ENCODE measurements around the gene ITGB4.

Gene ITGB4

DNA sequence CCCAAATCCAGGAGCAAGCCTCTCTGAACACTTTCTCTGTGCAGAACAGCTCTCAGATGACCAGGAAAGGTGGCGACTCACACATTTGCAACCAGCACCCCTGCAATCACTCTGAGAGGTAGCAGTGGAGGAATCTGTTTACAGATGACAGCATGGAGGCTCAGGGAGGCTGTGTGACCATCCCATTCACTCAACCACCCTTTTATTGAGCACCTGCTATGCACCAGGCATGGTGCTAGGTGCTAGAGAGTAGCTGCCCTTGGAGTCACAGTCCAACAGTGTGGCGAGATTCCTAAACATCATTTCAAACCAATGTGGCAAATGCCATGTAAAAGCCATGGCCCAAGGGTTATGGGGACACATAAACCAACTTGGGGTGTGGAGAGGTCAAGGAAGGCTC, 1.5 kb upstream of the ITGB4 start:
- ATAC-seq, result no peak
- peaks cover 36% of the 10 kb centered on the region for H3K27me3 Mint-ChIP-seq
- no peak overlapping the region for H3K4me3 Mint-ChIP-seq

GRCh38 chr17:75721463-75722011, 278 bp downstream of the ITGB4 start:
- H3K9me3 Mint-ChIP-seq, result no peaks in the 10 kb centered on the region
- peaks cover 36% of the 10 kb centered on the region for H3K27me3 Mint-ChIP-seq
- no peak for DNase-seq
- peak overlapping the region; percentile 29 to 61 for H3K4me3 Mint-ChIP-seq
- ATAC-seq, result peak; percentile 67
- H3K4me1 Mint-ChIP-seq, result peaks cover 9% of the 10 kb centered on the region
- no peak overlapping the region for H3K27ac Mint-ChIP-seq

More for the DNA sequence above, 1.5 kb upstream of the ITGB4 start:
- Mint-ChIP-seq H3K9me3 (no peaks in the 10 kb centered on the region), H3K4me1 (peaks cover 9% of the 10 kb centered on the region), H3K27ac (no peak overlapping the region)
- DNase-seq, result no peak

- no peak overlapping the region for H3K27ac Mint-ChIP-seq
- peaks cover 31% of the 10 kb centered on the region for H3K27me3 Mint-ChIP-seq
- no peaks in the 10 kb centered on the region for H3K9me3 Mint-ChIP-seq
- H3K4me3 Mint-ChIP-seq, result peak overlapping the region; percentile 29 to 61
- DNase-seq (no peak), ATAC-seq (no peak)
- peaks cover 9% of the 10 kb centered on the region for H3K4me1 Mint-ChIP-seq
These were observed 817 bp downstream of the ITGB4 start for GRCh38 chr17:75722076-75722475.

DNA sequence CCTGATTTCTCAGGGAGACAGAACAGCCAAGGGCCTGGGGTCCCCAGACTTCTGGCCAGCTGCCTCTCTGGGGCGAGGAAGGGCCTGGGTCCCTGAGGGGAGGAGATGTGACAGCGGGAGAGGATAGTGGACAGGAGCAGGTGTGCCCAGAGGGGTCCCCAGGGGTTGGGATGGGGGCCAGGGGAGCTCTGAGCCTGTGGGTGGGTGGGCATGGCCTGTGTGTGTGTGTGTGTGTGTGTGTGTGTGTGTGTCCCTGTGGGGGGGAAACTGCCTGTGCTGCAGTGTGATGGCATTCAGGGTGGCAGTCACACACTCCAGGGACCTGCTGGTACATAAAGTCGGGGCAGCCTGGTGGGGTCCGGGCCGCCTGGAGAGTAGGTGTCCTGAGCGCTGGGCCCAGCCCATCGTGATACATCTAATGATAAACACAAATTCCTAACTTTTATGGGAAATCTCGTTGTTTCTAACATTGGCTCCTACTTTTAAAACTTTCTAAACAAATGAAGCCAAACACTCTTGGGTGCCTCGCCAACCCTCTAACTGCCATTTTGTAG, 1.4 kb downstream of the ITGB4 start:
- Mint-ChIP-seq H3K4me1 (peaks cover 9% of the 10 kb centered on the region), H3K27me3 (peaks cover 25% of the 10 kb centered on the region), H3K27ac (no peak overlapping the region), H3K4me3 (no peak overlapping the region), H3K9me3 (no peaks in the 10 kb centered on the region)
- ATAC-seq (no peak), DNase-seq (no peak)

DNA sequence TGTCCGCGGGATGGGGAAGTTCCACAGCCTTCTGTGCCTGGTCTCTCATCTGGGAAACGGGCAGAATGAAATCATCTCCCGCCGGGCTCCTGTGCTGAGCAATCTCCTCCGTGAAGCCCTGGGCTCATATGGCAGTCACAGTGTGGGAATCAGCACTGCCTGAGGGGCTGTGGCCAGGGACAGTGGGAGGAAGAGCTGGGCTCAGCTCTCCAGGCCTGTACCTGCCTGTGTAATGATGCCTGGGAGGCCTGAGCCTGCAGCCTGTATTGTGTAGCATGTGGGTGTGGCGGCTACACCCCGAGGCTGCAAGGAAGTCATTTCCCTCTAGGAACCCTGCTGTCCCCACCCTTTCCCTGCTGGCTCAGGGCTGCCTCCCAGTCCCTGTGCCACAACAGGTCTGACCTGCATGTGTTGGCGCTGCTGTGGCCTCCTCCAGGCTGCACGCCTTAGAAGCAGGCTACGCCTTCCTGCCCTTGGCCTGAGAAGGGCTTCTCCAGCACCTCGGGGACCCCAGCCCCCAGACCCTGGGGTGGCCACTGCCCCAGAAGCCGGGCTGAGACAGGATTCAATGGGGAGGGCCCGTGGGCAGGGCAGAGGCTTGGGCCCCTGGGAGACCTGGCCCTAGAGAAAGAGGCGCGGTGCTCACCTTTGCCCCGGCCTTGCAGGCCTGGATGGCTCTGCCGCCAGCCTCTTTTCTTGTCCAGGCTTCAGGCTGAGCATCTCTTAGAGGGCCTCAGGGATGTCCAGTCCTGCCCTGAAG, 2.1 kb downstream of the ITGB4 start:
- Mint-ChIP-seq H3K9me3 (no peaks in the 10 kb centered on the region), H3K4me3 (no peak overlapping the region), H3K27ac (no peak overlapping the region), H3K4me1 (peaks cover 9% of the 10 kb centered on the region), H3K27me3 (peaks cover 22% of the 10 kb centered on the region)
- no peak for ATAC-seq
- no peak for DNase-seq

DNA sequence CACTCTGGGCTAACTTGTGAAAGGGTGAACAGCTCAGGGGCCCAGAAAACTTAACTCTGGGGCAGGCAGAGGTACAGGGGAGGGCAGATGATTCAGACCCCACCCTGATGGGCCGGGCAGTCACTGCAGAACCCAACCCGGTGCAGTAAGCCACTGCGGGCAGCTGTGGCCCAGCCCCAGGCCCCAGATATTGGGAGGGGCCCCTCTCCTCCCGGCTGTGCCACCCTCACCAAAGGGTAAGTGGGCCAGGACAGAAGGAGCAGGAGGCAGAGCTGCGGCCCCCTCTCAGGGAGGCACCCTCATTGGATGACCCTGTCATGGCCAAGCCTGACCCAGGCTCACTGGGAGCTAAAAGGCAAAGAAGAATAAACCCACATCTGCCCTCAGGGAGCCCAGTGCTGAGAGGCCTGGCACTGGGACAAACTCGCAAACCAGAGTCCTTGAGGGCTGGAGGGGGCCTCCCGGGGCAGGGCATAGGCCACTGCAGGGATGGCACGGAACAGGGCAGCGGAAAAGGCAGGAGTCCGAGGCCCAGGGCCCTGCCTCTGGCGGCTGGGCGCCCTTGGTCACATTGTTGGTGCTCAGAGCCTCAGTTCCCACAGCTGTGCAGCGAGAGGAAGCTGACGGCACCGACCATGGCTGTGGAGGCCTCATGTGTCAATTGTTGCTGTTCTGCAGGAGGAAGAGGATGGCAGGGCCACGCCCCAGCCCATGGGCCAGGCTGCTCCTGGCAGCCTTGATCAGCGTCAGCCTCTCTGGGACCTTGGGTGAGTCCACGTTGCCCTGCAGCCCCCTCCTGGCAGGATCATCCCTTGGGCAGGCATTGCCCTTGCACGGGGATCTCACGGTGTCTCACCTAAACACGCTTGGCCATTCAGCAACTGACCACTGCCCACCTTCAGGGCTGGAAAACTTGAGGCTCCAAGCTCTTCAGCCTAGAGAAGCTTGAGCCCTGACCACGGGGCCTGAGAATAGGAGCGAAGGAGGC, 3.1 kb downstream of the ITGB4 start:
- ATAC-seq (no peak), DNase-seq (no peak)
- peaks cover 9% of the 10 kb centered on the region for H3K4me1 Mint-ChIP-seq

DNA sequence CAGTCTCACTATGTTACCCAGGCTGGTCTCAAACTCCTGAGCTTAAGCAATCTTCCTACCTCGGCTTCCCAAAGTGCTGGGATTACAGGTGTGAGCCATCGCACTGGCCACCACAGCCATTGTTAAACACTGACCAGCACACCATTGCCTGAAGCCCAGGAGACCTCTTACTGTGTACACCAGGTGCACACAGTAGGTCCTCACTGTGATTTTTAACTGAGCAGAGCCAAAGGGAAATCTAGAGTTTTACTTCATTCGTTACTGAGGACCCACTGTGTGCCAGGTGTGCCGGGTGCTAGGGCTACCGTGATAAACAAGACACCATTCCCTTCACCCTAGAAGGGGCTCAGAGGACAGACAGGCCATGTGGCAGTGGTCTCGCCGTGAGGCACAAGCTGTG, 4.2 kb downstream of the ITGB4 start:
- Mint-ChIP-seq H3K4me1 (peaks cover 4% of the 10 kb centered on the region), H3K9me3 (no peaks in the 10 kb centered on the region), H3K27ac (no peak overlapping the region), H3K4me3 (no peak overlapping the region), H3K27me3 (peaks cover 4% of the 10 kb centered on the region)
- DNase-seq, result no peak
- no peak for ATAC-seq

More for the DNA sequence above, 3.1 kb downstream of the ITGB4 start:
- Mint-ChIP-seq H3K4me3 (no peak overlapping the region), H3K9me3 (no peaks in the 10 kb centered on the region), H3K27ac (no peak overlapping the region), H3K27me3 (peaks cover 16% of the 10 kb centered on the region)

DNA sequence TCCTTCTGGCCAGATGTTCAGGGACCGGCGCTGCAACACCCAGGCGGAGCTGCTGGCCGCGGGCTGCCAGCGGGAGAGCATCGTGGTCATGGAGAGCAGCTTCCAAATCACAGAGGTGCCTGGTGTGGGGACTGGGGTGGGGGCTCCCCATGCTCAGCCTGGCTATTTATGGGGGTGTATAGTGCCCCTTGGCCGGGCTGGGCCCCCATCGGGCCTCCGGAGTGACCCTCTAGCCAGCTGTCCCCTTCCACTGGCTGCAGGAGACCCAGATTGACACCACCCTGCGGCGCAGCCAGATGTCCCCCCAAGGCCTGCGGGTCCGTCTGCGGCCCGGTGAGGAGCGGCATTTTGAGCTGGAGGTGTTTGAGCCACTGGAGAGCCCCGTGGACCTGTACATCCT, 6.1 kb downstream of the ITGB4 start:
- H3K4me1 Mint-ChIP-seq, result no peaks in the 10 kb centered on the region
- no peak for DNase-seq
- no peak overlapping the region for H3K4me3 Mint-ChIP-seq
- no peaks in the 10 kb centered on the region for H3K27me3 Mint-ChIP-seq
- ATAC-seq, result no peak
- no peaks in the 10 kb centered on the region for H3K9me3 Mint-ChIP-seq
- H3K27ac Mint-ChIP-seq, result no peak overlapping the region

DNA sequence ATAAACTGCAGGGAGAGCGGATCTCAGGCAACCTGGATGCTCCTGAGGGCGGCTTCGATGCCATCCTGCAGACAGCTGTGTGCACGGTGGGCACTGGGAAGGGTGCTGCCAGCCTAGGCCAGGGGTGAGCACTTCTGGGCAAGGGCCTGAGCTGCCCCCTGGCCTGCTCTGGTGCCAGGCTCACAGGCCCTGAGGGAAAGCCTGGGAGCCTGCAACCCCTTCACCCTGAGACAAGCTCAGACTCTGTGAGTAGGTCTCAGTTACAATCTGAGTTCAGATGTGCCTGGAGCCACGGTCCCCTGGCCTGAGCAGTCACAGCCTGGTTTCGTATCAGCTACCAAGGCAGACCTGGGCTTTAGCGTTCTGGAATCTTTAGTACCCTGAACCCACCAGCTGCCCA, 8.1 kb downstream of the ITGB4 start:
- Mint-ChIP-seq H3K27ac (no peak overlapping the region), H3K4me1 (no peaks in the 10 kb centered on the region), H3K4me3 (no peak overlapping the region), H3K9me3 (no peaks in the 10 kb centered on the region), H3K27me3 (no peaks in the 10 kb centered on the region)
- DNase-seq (no peak), ATAC-seq (no peak)

DNA sequence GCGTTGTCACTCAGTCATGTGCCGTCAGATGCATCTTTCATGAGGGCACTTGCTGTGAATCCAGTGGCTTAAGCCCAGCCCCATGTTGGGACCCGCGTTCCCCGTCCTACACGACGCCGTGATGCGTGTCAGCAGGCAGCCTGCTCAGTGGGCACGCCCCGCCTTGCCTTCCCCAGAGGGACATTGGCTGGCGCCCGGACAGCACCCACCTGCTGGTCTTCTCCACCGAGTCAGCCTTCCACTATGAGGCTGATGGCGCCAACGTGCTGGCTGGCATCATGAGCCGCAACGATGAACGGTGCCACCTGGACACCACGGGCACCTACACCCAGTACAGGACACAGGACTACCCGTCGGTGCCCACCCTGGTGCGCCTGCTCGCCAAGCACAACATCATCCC, 8.8 kb downstream of the ITGB4 start:
- no peak for DNase-seq
- no peak for ATAC-seq

GRCh38 chr17:75731086-75731715, 9.9 kb downstream of the ITGB4 start:
- Mint-ChIP-seq H3K4me3 (no peak overlapping the region), H3K4me1 (no peaks in the 10 kb centered on the region), H3K27ac (no peak overlapping the region), H3K9me3 (no peaks in the 10 kb centered on the region), H3K27me3 (no peaks in the 10 kb centered on the region)
- DNase-seq (no peak), ATAC-seq (no peak)

More for the DNA sequence above, 8.8 kb downstream of the ITGB4 start:
- Mint-ChIP-seq H3K27ac (no peak overlapping the region), H3K9me3 (no peaks in the 10 kb centered on the region), H3K27me3 (no peaks in the 10 kb centered on the region), H3K4me3 (no peak overlapping the region), H3K4me1 (no peaks in the 10 kb centered on the region)

DNA sequence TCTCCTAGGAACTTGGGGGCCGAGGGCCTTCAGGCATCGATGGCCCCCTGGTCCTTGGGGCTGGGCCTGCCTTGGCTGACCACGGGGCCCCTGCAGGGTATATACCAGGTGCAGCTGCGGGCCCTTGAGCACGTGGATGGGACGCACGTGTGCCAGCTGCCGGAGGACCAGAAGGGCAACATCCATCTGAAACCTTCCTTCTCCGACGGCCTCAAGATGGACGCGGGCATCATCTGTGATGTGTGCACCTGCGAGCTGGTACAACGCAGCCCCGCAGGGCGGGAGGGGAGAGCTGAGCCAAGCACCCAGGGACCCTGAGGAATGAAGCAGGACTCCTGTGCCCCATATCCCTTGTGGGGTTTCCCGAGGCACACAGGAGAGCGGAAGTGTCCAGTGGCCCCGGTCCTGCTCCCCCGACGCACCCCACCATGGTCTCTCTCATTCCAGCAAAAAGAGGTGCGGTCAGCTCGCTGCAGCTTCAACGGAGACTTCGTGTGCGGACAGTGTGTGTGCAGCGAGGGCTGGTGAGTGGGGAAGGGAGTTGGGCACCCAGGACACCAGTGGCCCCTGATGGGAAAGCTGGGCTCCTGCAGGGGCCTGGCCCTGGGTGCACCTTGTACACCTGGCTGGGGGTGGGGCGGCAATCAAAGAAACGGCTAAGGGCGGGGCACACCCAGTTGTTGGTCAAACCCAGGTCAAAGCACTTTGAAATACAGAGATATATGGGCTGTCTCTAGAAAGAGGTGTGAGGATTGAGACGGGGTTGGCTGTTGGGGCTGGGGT, 10.6 kb downstream of the ITGB4 start:
- ATAC-seq (no peak), DNase-seq (no peak)
- Mint-ChIP-seq H3K27ac (no peak overlapping the region), H3K4me3 (no peak overlapping the region), H3K27me3 (no peaks in the 10 kb centered on the region), H3K4me1 (no peaks in the 10 kb centered on the region), H3K9me3 (no peaks in the 10 kb centered on the region)

GRCh38 chr17:75733471-75733870, 12.2 kb downstream of the ITGB4 start:
- Mint-ChIP-seq H3K4me1 (peaks cover 8% of the 10 kb centered on the region), H3K4me3 (no peak overlapping the region), H3K9me3 (no peaks in the 10 kb centered on the region), H3K27ac (no peak overlapping the region), H3K27me3 (no peaks in the 10 kb centered on the region)
- ATAC-seq (no peak), DNase-seq (no peak)

DNA sequence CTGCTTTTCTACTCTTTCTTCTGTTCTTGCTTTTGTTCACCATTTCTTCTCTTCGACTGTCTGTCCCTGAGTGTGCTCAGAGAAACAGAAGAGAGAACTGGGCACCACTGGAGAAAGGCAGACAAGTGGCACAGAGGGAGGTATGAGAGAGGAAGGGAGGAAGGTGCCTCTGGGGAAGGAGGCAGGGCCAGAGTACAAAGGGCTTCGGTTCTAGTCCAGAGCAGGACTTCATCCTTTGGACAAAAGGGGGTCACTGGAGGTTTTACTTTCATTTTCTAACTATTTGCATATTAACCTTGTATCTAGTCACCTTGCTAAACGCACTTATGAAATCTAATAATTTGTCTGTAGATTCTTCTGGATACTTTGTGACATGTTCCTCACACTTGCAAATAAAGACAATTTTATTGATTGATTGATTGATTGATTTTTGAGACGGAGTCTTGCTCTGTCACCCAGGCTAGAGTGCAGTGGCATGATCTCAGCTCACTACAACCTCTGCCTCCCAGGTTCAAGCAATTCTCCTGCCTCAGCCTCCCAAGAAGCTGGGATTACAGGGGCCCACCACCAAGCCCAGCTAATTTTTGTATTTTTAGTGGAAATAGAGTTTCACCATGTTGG, 13.5 kb downstream of the ITGB4 start:
- H3K27ac Mint-ChIP-seq, result peak overlapping the region in 1 of 2 donors; percentile 68

More for the DNA sequence above, 13.5 kb downstream of the ITGB4 start:
- DNase-seq (no peak), ATAC-seq (no peak)
- Mint-ChIP-seq H3K4me1 (peaks cover 10% of the 10 kb centered on the region), H3K4me3 (no peak overlapping the region), H3K27me3 (no peaks in the 10 kb centered on the region), H3K9me3 (no peaks in the 10 kb centered on the region)
